HCT116 (cell line): Measurements from ENCODE around the gene ZNF346. TPM values are rescaled to one million over a fixed set of nuclear protein-coding genes. Genes with fewer than 3 reads are reported as not detected.

Experiments used
- ATAC-seq: fragments of 200-7000 bp; cut with Tn5 transposase; 2 replicates; pipeline ENCODE4 v1.9.1; 2020; ENCODE audit warnings: mild to moderate bottlenecking, moderate library complexity
- BruUV-seq: library from RNA; stranded (reverse); fragments of 400-500 nt; replicated peaks from 2 replicates; lab custom pipeline; 2021; lab: Mats Ljungman, UMichigan
- CTCF ChIA-PET: fragments of 300-600 bp; sonication (Branson Sonifier 250); formaldehyde crosslinking; loops from one replicate; lab custom pipeline; 2021; ENCODE audit warnings: antibody characterized with exemption; lab: Charles Lee
- POLR2A ChIA-PET: fragments of 300-600, 350-600 bp; sonication (Branson Sonifier 250); formaldehyde crosslinking; loops from one replicate; lab custom pipeline; 2021; ENCODE audit warnings: antibody characterized with exemption; lab: Charles Lee
- RAD21 ChIA-PET, 2 experiments: fragments of 300-600 bp; sonication (Branson Sonifier 250); formaldehyde crosslinking; loops; one replicate each; lab custom pipeline; 2023; ENCODE audit warnings: low total read pairs in 2 of 2; ENCODE audit not compliant: uncharacterized antibody in 2 of 2, unreplicated experiment in 2 of 2, low non-redundant PET in 1 of 2; lab: Charles Lee
- DNase-seq: peaks from one replicate; pipeline ENCODE4 v3.0.0-alpha.2; 2010; ENCODE audit warnings: low read depth, low spot score
- H2AFZ ChIP-seq: fragments of 200-600 bp; shearing (Covaris generic), sonication (generic); 2 replicates; pipeline ENCODE4 v1.6.1; 2017; ENCODE audit warnings: low read depth, mixed run types, mixed read lengths, antibody characterized with exemption, low read length; ENCODE audit not compliant: poor library complexity, severe bottlenecking
- H3K27ac ChIP-seq: 2 replicates; pipeline ENCODE4 v1.5.1; 2012; ENCODE audit warnings: low read depth, low read length
- H3K27me3 ChIP-seq: fragments of 200-600 bp; sonication (generic); 2 replicates; pipeline ENCODE4 v1.6.1; 2016; ENCODE audit warnings: mixed run types, low read length, mixed read lengths; ENCODE audit not compliant: insufficient read depth
- H3K36me3 ChIP-seq, 2 experiments: fragments of 200-500 bp in 1 of 2; fragments of 200-600 bp in 1 of 2; sonication (Bioruptor generic) in 1 of 2; sonication (generic) in 1 of 2; 2 replicates each; pipeline versions ENCODE4 v1.5.1 to v1.6.1; 2014 to 2016; ENCODE audit warnings: low read length in 2 of 2, inconsistent platforms in 1 of 2, mixed read lengths in 1 of 2, mixed run types in 1 of 2; ENCODE audit not compliant: insufficient read depth in 2 of 2, control insufficient read depth in 1 of 2
- H3K4me1 ChIP-seq, 2 experiments: fragments of 200-600 bp in 1 of 2; sonication (generic) in 1 of 2; 2 replicates each; pipeline versions ENCODE4 v1.5.1 to v1.6.1; 2012 to 2017; ENCODE audit warnings: low read length in 2 of 2, inconsistent platforms in 1 of 2, mild to moderate bottlenecking in 1 of 2, mixed read lengths in 1 of 2, mixed run types in 1 of 2, moderate library complexity in 1 of 2; ENCODE audit not compliant: insufficient read depth in 2 of 2, control insufficient read depth in 1 of 2
- H3K4me2 ChIP-seq: fragments of 200-600 bp; sonication (generic); 2 replicates; pipeline ENCODE4 v1.6.1; 2017; ENCODE audit warnings: mixed run types, low read length, mixed read lengths
- H3K4me3 ChIP-seq, 2 experiments: fragments of 200-600 bp in 1 of 2; sonication (generic) in 1 of 2; replicated peaks in 1 of 2; 2 replicates each; pipeline ENCODE4 v1.5.1; 2011 to 2016; ENCODE audit warnings: low read length in 2 of 2, control low read depth in 1 of 2, low read depth in 1 of 2, mild to moderate bottlenecking in 1 of 2, mixed read lengths in 1 of 2, mixed run types in 1 of 2
- H3K79me2 ChIP-seq: fragments of 200-600 bp; sonication (generic); 2 replicates; pipeline ENCODE4 v1.6.1; 2017; ENCODE audit warnings: mild to moderate bottlenecking, mixed run types, low read length, moderate library complexity, mixed read lengths; ENCODE audit not compliant: insufficient read depth
- H3K9ac ChIP-seq: fragments of 200-600 bp; sonication (generic); 2 replicates; pipeline ENCODE4 v1.6.1; 2016; ENCODE audit warnings: low read length, mixed read lengths
- H3K9me2 ChIP-seq: fragments of 200-600 bp; sonication (generic), shearing (Covaris generic); 2 replicates; pipeline ENCODE4 v1.6.1; 2017; ENCODE audit warnings: mixed run types, mild to moderate bottlenecking, moderate library complexity; ENCODE audit not compliant: insufficient read depth
- H3K9me3 ChIP-seq, 2 experiments: fragments of 200-500 bp in 1 of 2; fragments of 200-600 bp in 1 of 2; sonication (Bioruptor generic) in 1 of 2; sonication (generic) in 1 of 2; 2 replicates each; pipeline ENCODE4 v1.6.1; 2014 to 2017; ENCODE audit warnings: low read length in 2 of 2, mixed read lengths in 2 of 2, inconsistent platforms in 1 of 2, low read depth in 1 of 2, mild to moderate bottlenecking in 1 of 2, mixed run types in 1 of 2, moderate library complexity in 1 of 2; ENCODE audit not compliant: control insufficient read depth in 1 of 2, insufficient read depth in 1 of 2
- H4K20me1 ChIP-seq: fragments of 200-600 bp; sonication (generic), shearing (Covaris generic); 2 replicates; pipeline ENCODE4 v1.6.1; 2017; ENCODE audit warnings: mixed run types, mild to moderate bottlenecking, moderate library complexity; ENCODE audit not compliant: insufficient read depth
- EGR1 ChIP-seq: IDR thresholded peaks from 2 replicates; pipeline ENCODE4 v1.6.1; 2012; ENCODE audit warnings: low read depth
- ELF1 ChIP-seq: IDR thresholded peaks from 2 replicates; pipeline ENCODE4 v1.6.1; 2012; ENCODE audit warnings: low read depth, borderline replicate concordance
- EZH2 ChIP-seq: fragments of 200-600 bp; sonication (generic); IDR thresholded peaks from 2 replicates; pipeline ENCODE4 v1.6.1; 2017; ENCODE audit warnings: antibody characterized with exemption, mixed run types
- EZH2phosphoT487 ChIP-seq: fragments of 200-600 bp; IDR thresholded peaks from 2 replicates; pipeline ENCODE4 v1.6.1; 2018; ENCODE audit warnings: antibody characterized with exemption, borderline replicate concordance
- FOSL1 ChIP-seq: IDR thresholded peaks from 2 replicates; pipeline ENCODE4 v1.6.1; 2012; ENCODE audit warnings: low read depth
- JUND ChIP-seq: IDR thresholded peaks from 2 replicates; pipeline ENCODE4 v1.6.1; 2012
- POLR2A ChIP-seq: IDR thresholded peaks from 2 replicates; pipeline ENCODE4 v1.7.0; 2011; ENCODE audit warnings: borderline replicate concordance; ENCODE audit not compliant: insufficient read depth, insufficient read length; ENCODE audit errors: extremely low read depth
- POLR2AphosphoS5 ChIP-seq: IDR thresholded peaks from 2 replicates; pipeline ENCODE4 v1.6.1; 2011; ENCODE audit warnings: mild to moderate bottlenecking, low read depth, low read length, moderate library complexity
- RAD21 ChIP-seq: IDR thresholded peaks from 2 replicates; pipeline ENCODE4 v1.6.1; 2012; ENCODE audit warnings: low read depth, mild to moderate bottlenecking
- SIN3A ChIP-seq: IDR thresholded peaks from 2 replicates; pipeline ENCODE4 v1.6.1; 2012; ENCODE audit warnings: low read depth
- SP1 ChIP-seq: IDR thresholded peaks from 2 replicates; pipeline ENCODE4 v1.6.1; 2012; ENCODE audit warnings: low read depth
- SRF ChIP-seq: IDR thresholded peaks from 2 replicates; pipeline ENCODE4 v1.6.1; 2012; ENCODE audit warnings: low read depth
- TCF7L2 ChIP-seq: IDR thresholded peaks from 2 replicates; pipeline ENCODE4 v1.7.0; 2011; ENCODE audit warnings: borderline replicate concordance, inconsistent platforms; ENCODE audit not compliant: insufficient read depth, insufficient read length; ENCODE audit errors: extremely low read depth
- YY1 ChIP-seq: IDR thresholded peaks from 2 replicates; pipeline ENCODE4 v1.6.1; 2011; ENCODE audit warnings: low read length, low read depth, moderate library complexity, mild to moderate bottlenecking; ENCODE audit not compliant: insufficient replicate concordance; ENCODE audit errors: extremely low read depth
- ZFX ChIP-seq: fragments of 450-650 bp; IDR thresholded peaks from 2 replicates; pipeline ENCODE4 v1.6.1; 2017
- intact Hi-C: fragments of 100-400 bp; cut with micrococcal nuclease; formaldehyde crosslinking; loops from 2 replicates; pipeline ENCODE4 v1.10.0; 2022
- total RNA-seq: library from RNA; stranded (reverse); gene quantifications from one replicate; pipeline ENCODE4 v1.2.1, GENCODE V29; 2021; ENCODE audit not compliant: unreplicated experiment
- TF ChIP-seq, protein P1 (sequence below): IDR thresholded peaks from 2 replicates; pipeline ENCODE4 v1.6.1; 2012
- TF ChIP-seq, protein P2 (sequence below), 3 experiments: fragments of 200-600 bp in 1 of 3; sonication (generic) in 1 of 3; IDR thresholded peaks in 2 of 3; conservative IDR thresholded peaks in 1 of 3; 2 replicates each; pipeline ENCODE4 v1.5.1; 2012 to 2017; ENCODE audit warnings: low read depth in 2 of 3, low read length in 2 of 3, antibody characterized with exemption in 1 of 3, borderline replicate concordance in 1 of 3, control low read depth in 1 of 3, mild to moderate bottlenecking in 1 of 3, mixed read lengths in 1 of 3, mixed run types in 1 of 3, moderate library complexity in 1 of 3; ENCODE audit not compliant: insufficient read depth in 1 of 3
- TF ChIP-seq, protein P3 (sequence below): IDR thresholded peaks from 2 replicates; pipeline ENCODE4 v1.6.1; 2012

The ZNF346 gene
- total RNA-seq, 1 experiment from 2014 or later, result 13.7 TPM

DNA sequence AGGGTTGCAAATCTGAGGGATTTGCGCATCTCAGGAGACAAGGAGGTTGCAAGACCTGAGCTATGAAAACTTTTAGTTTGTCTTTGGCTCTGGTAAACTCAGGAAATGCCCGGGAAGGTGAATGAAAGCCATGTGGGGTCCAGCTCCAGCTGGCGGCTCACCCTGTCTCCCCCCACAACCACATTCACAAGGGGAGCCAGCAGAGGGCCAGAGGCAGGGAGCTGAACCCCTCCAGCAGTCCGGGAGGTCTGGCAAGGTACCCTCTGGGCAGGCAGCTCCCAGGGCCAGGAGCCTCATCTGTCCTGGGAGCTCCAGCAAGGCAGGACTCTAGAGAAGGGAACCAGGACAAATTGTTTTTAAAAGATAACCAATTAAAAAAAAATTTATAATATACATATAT lies 61.7 kb downstream of the ZNF346 start:
- intact Hi-C loops, result no loop called here
- Histone ChIP-seq H3K9me3 (no peaks in the 10 kb centered on the region), H3K27me3 (no peaks in the 10 kb centered on the region), H3K9me2 (no peaks in the 10 kb centered on the region), H3K27ac (no peak overlapping the region), H4K20me1 (no peaks in the 10 kb centered on the region), H3K4me1 (peaks cover 6 to 13% of the 10 kb centered on the region in 2 experiments; a peak in 3 of 4 replicates), H3K36me3 (no peaks in the 10 kb centered on the region), H3K4me3 (no peak overlapping the region), H2AFZ (no peak overlapping the region), H3K4me2 (no peak overlapping the region)
- no peak for ATAC-seq
- POLR2A ChIA-PET, result no interaction called here
- RAD21 ChIA-PET, result no interaction called here
- DNase-seq, result no peak
- no TSS peak for BruUV-seq
- CTCF ChIA-PET, result interaction anchor here (1.1 to 6.8 kb wide), 2 partner anchors 13 to 30 kb away, joined by 3 to 64 read pairs; no protein-coding TSS in a partner anchor
- TF ChIP-seq EGR1 (no peak), TCF7L2 (no peak), ZFX (no peak), ELF1 (no peak), SRF (no peak), JUND (no peak), POLR2A (no peak)
- TF ChIP-seq, protein P1, sequence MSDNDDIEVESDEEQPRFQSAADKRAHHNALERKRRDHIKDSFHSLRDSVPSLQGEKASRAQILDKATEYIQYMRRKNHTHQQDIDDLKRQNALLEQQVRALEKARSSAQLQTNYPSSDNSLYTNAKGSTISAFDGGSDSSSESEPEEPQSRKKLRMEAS, result no peak
- TF ChIP-seq, all 23 proteins: peak for 0
- H3K79me2 ChIP-seq, result peaks cover 16% of the 10 kb centered on the region
- no peak overlapping the region for H3K9ac ChIP-seq

DNA sequence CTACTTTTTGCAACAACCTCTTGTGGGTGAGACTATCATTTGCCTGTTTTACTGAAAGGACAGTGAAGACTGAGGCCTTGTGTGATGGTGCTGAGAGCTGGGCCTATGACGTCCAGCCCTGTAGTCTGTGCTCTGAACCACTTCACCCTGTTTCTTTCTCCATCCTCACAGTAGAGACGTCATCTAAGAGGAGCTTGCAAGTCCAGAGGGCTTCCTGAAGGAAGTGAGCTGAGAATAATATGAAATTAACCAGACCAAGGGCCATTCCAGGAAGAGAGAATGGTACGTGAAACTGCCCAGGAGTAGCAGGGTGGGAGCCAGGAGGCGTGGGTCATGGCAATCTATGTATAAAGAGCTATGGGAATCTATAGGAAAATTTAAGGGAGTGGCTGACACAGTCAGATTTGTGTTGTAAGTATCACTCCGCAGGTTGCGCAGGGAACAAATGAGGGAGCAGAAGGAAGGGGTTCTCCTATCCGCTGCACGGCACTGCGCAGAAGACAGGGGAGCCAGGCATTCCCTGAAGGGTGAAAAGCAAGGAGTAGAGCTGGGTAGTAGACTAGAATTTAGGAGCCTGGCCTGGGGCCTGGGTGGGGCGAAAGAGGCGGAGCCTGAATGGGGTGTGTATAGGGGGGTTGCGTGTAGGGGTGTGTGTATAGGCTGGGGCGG lies 63.6 kb downstream of the ZNF346 start:
- no peaks in the 10 kb centered on the region for H3K9me2 ChIP-seq
- ChIA-PET RAD21 (interaction anchor here (0.5 to 1.6 kb wide), 5 partner anchors 8 to 425 kb away, joined by 3 to 5 read pairs (median 4); no protein-coding TSS in a partner anchor), CTCF (interaction anchor here (0.7 to 6.8 kb wide), 12 partner anchors 8 to 439 kb away, joined by 3 to 64 read pairs (median 4); partner anchors contain the start of gene TSPAN17), POLR2A (interaction anchor here (0.6 to 1.7 kb wide), 7 partner anchors 9 to 411 kb away, joined by 3 to 6 read pairs (median 4); partner anchors contain the start of gene PDLIM7)
- peaks cover 21% of the 10 kb centered on the region for H3K79me2 ChIP-seq
- no peak for ATAC-seq
- H3K27me3 ChIP-seq, result no peaks in the 10 kb centered on the region
- H2AFZ ChIP-seq, result no peak overlapping the region
- H4K20me1 ChIP-seq, result no peaks in the 10 kb centered on the region
- H3K4me2 ChIP-seq, result peak overlapping the region; percentile 65
- peak overlapping the region; percentile 27; the same call in 1 of the 2 replicates for H3K27ac ChIP-seq
- H3K36me3 ChIP-seq, result peaks cover 0 to 5% of the 10 kb centered on the region in 2 experiments; a peak in 1 of 4 replicates
- no peaks in the 10 kb centered on the region for H3K9me3 ChIP-seq
- no TSS peak for BruUV-seq
- no peak for DNase-seq
- no peak overlapping the region for H3K9ac ChIP-seq
- peak overlapping the region; percentile 15 to 28; a peak in 2 of 4 replicates for H3K4me3 ChIP-seq
- intact Hi-C loops, result no loop called here
- peaks cover 6 to 13% of the 10 kb centered on the region in 2 experiments; a peak in 3 of 4 replicates for H3K4me1 ChIP-seq
- TF ChIP-seq EZH2 (no peak), ZFX (no peak), EZH2phosphoT487 (no peak), SIN3A (no peak), RAD21 (no peak), FOSL1 (no peak), YY1 (no peak), EGR1 (no peak), JUND (no peak), SRF (no peak), SP1 (no peak; the same call in 1 of the 2 replicates), POLR2AphosphoS5 (no peak)
- TF ChIP-seq, protein P2, sequence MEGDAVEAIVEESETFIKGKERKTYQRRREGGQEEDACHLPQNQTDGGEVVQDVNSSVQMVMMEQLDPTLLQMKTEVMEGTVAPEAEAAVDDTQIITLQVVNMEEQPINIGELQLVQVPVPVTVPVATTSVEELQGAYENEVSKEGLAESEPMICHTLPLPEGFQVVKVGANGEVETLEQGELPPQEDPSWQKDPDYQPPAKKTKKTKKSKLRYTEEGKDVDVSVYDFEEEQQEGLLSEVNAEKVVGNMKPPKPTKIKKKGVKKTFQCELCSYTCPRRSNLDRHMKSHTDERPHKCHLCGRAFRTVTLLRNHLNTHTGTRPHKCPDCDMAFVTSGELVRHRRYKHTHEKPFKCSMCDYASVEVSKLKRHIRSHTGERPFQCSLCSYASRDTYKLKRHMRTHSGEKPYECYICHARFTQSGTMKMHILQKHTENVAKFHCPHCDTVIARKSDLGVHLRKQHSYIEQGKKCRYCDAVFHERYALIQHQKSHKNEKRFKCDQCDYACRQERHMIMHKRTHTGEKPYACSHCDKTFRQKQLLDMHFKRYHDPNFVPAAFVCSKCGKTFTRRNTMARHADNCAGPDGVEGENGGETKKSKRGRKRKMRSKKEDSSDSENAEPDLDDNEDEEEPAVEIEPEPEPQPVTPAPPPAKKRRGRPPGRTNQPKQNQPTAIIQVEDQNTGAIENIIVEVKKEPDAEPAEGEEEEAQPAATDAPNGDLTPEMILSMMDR (IDR thresholded peaks at IDR 0.05 in 2 of 3, conservative IDR thresholded peaks at IDR 0.05 in 1 of 3; ENCODE audit: borderline replicate concordance in 1 of 3, insufficient read depth in 1 of 3, low read depth in 2 of 3, low read length in 2 of 3), result no peak
- TF ChIP-seq, protein P1, result no peak
- TF ChIP-seq, protein P3, sequence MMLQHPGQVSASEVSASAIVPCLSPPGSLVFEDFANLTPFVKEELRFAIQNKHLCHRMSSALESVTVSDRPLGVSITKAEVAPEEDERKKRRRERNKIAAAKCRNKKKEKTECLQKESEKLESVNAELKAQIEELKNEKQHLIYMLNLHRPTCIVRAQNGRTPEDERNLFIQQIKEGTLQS, result no peak
